Ectodermal cell (in vitro differentiated cells): ENCODE data around the gene DUSP9.
"Not testable (repeated sequence)": the region's sequence is repeated elsewhere in the genome, so short reads cannot be mapped to it uniquely, and the experiment has no call there.

Experiments
- H3K27ac ChIP-seq: 2 replicates; pipeline ENCODE4 v1.7.0; 2013; ENCODE audit warnings: mild to moderate bottlenecking, low read depth, low read length; ENCODE audit not compliant: insufficient read depth, poor library complexity, severe bottlenecking
- H3K27me3 ChIP-seq: 2 replicates; pipeline ENCODE4 v1.7.0; 2013; ENCODE audit warnings: mild to moderate bottlenecking, low read length; ENCODE audit not compliant: insufficient read depth, control insufficient read depth, poor library complexity, severe bottlenecking
- H3K36me3 ChIP-seq: one replicate; pipeline ENCODE4 v1.7.0; 2013; ENCODE audit warnings: low read length; ENCODE audit not compliant: control insufficient read depth, insufficient read depth
- H3K4me1 ChIP-seq: one replicate; pipeline ENCODE4 v1.7.0; 2013; ENCODE audit warnings: low read length; ENCODE audit not compliant: control insufficient read depth, insufficient read depth
- H3K4me3 ChIP-seq: 2 replicates; pipeline ENCODE4 v1.7.0; 2013; ENCODE audit warnings: low read depth, low read length, control low read depth; ENCODE audit not compliant: insufficient read depth
- H3K9me3 ChIP-seq: 2 replicates; pipeline ENCODE4 v1.7.0; 2013; ENCODE audit warnings: mild to moderate bottlenecking, low read length, moderate library complexity; ENCODE audit not compliant: control insufficient read depth
- WGBS, 2 experiments: methylation state at CpG; one replicate each; pipeline ENCODE4 v1.1.7; 2013; ENCODE audit warnings: missing lambda C conversion rate in 2 of 2; 5-methylcytosine and 5-hydroxymethylcytosine counted together

The DUSP9 gene

GRCh38 chrX:153688506-153688905, 41.5 kb downstream of the DUSP9 start:
- 0 to 1% methylated on average over 57 of the region's 57 CpGs for WGBS, 2 experiments
- Histone ChIP-seq H3K36me3 (no peaks in the 10 kb centered on the region), H3K4me1 (peaks cover 7% of the 10 kb centered on the region), H3K27ac (no peak overlapping the region), H3K9me3 (no peaks in the 10 kb centered on the region), H3K27me3 (no peaks in the 10 kb centered on the region), H3K4me3 (peak overlapping the region; percentile 47)

DNA sequence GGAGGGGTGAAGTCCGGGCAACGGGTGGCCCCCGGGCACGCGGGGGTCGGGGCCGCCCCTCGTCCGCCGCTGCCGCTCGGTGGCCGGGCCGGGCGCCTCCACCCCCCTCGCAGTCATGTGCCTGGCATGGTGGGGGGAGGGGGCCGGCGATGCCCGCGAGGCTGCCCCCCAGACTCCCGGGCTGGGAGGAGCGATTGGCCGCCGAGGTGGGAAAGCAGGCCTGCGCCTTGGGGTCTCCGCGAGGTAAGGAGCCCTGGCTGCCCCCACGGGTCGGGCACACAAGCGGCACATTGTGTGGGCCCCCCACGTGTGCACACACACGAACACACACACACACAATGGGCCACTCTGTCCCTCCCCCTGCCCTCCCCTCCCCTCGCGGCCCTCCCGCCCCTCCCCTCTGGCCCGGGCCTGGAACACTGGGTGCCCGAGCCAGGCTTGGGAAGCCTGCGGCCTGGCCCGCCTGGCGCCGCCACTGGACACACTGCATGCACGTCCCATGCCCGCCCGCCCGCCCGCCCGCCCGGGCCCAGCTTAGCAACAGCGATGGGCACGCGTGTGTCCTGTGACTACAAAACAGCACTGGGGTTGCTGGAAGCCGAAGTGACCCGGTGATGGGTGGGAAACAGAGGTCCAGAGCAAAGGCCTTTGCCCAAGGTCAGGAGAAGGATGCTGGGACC, 42.0 kb downstream of the DUSP9 start:
- peak overlapping the region; percentile 47 for H3K4me3 ChIP-seq
- H3K4me1 ChIP-seq: peaks cover 7% of the 10 kb centered on the region
- no peaks in the 10 kb centered on the region for H3K27me3 ChIP-seq
- H3K36me3 ChIP-seq: no peaks in the 10 kb centered on the region
- no peak overlapping the region for H3K27ac ChIP-seq
- H3K9me3 ChIP-seq: no peaks in the 10 kb centered on the region
- WGBS, 2 experiments: 2 to 4% methylated on average over 47 to 49 of the region's 53 CpGs

DNA sequence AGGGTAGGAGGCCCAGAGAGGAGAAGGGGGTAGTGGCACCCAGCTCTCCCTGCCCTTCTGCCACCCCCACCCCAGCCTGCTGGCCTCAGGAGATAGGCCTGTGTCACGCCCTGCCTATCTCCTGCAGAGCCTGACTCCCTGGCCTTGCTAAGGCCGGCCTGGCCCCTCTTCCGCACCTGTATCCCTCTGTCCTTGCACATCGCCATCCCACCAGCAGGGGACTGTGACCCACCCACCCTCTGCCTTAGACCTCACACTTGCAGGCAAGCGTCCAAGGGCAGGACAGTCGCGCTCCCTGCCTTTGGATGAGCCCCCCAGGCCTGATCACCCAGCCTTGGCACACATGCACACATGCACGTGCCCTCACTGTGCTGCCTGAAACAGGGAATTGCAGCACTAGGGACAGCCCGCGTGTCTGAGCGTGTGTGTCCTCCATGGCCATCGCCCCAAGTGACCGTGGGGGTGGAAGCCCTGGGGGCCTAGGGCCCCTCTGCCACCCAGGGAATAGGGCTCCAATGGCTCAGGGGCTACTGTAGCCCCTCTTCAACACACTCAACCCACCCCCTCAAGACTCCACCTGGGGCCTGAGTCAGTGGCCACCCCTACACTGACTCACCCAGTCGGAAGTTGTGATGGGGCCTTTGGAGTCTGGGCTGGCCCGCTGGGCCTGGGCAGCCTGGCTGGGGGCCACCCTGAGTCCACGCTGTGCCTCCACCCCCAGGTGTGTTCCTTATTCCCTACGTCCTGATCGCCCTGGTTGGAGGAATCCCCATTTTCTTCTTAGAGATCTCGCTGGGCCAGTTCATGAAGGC, 42.9 kb downstream of the DUSP9 start:
- no peaks in the 10 kb centered on the region for H3K36me3 ChIP-seq
- 68 to 73% methylated on average over 19 of the region's 19 CpGs for WGBS, 2 experiments
- H3K4me3 ChIP-seq: peak overlapping the region; percentile 47
- peaks cover 7% of the 10 kb centered on the region for H3K4me1 ChIP-seq
- no peaks in the 10 kb centered on the region for H3K27me3 ChIP-seq
- H3K27ac ChIP-seq: no peak overlapping the region
- H3K9me3 ChIP-seq: no peaks in the 10 kb centered on the region

GRCh38 chrX:153690466-153690865, 43.5 kb downstream of the DUSP9 start:
- H3K4me1 ChIP-seq: peaks cover 7% of the 10 kb centered on the region
- H3K27me3 ChIP-seq: no peaks in the 10 kb centered on the region
- WGBS, 2 experiments: 91 to 95% methylated on average over 13 to 14 of the region's 14 CpGs
- no peaks in the 10 kb centered on the region for H3K9me3 ChIP-seq
- peak overlapping the region; percentile 47 for H3K4me3 ChIP-seq
- no peaks in the 10 kb centered on the region for H3K36me3 ChIP-seq
- H3K27ac ChIP-seq: no peak overlapping the region

- not testable (repeated sequence) for H3K4me1 ChIP-seq, H3K27ac ChIP-seq, H3K36me3 ChIP-seq, H3K9me3 ChIP-seq, H3K27me3 ChIP-seq
- peak overlapping the region; percentile 47 for H3K4me3 ChIP-seq
- WGBS, 2 experiments: 89 to 91% methylated on average over 21 of the region's 21 CpGs
Measured at GRCh38 chrX:153691032-153691827, 44.2 kb downstream of the DUSP9 start.

DNA sequence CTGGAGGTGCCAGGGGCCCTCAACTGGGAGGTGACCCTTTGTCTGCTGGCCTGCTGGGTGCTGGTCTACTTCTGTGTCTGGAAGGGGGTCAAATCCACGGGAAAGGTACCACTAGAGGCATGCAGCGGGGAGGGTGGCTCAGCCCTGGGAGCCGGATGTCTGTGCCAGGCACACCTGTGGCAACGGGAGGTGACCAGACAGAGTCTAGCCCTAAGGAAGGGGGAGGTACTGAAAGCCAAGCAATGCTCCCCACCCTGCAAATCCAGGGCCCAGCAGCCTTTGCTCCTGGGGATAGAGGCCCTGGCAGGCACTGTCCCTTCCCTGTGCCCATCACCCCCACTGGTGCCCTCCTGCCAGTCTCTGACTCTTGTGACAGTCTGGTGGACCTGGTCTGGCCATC, 45.0 kb downstream of the DUSP9 start:
- H3K4me3 ChIP-seq: no peak overlapping the region
- no peaks in the 10 kb centered on the region for H3K4me1 ChIP-seq
- H3K27me3 ChIP-seq: no peaks in the 10 kb centered on the region
- H3K36me3 ChIP-seq: no peaks in the 10 kb centered on the region
- H3K27ac ChIP-seq: no peak overlapping the region
- WGBS, 2 experiments: 95% methylated on average over 4 of the region's 4 CpGs
- H3K9me3 ChIP-seq: no peaks in the 10 kb centered on the region

GRCh38 chrX:153692611-153693156, 45.7 kb downstream of the DUSP9 start:
- H3K27me3 ChIP-seq: no peaks in the 10 kb centered on the region
- no peaks in the 10 kb centered on the region for H3K4me1 ChIP-seq
- no peak overlapping the region for H3K27ac ChIP-seq
- H3K36me3 ChIP-seq: no peaks in the 10 kb centered on the region
- no peaks in the 10 kb centered on the region for H3K9me3 ChIP-seq
- H3K4me3 ChIP-seq: no peak overlapping the region
- WGBS, 2 experiments: 92% methylated on average over 24 of the region's 24 CpGs

- Histone ChIP-seq H3K4me3 (no peak overlapping the region), H3K27ac (no peak overlapping the region), H3K9me3 (no peaks in the 10 kb centered on the region), H3K36me3 (no peaks in the 10 kb centered on the region), H3K4me1 (no peaks in the 10 kb centered on the region), H3K27me3 (no peaks in the 10 kb centered on the region)
- 93 to 96% methylated on average over 31 of the region's 31 CpGs for WGBS, 2 experiments
Measured at GRCh38 chrX:153693216-153694086, 46.4 kb downstream of the DUSP9 start.

DNA sequence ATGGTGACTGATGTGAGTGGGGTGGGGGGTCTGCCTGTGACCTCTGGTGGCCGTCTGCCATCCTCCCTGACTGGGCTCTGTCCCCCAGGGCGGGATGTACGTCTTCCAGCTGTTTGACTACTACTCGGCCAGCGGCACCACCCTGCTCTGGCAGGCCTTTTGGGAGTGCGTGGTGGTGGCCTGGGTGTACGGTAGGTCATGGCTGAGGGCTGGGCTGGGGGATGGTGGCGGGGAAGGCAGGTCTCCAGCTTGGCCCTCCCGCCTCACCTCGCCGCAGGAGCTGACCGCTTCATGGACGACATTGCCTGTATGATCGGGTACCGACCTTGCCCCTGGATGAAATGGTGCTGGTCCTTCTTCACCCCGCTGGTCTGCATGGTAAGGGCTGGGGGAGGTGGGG, 47.3 kb downstream of the DUSP9 start:
- not testable (repeated sequence) for H3K27ac ChIP-seq

More for the DNA sequence above, 47.3 kb downstream of the DUSP9 start:
- not testable (repeated sequence) for H3K36me3 ChIP-seq, H3K9me3 ChIP-seq, H3K4me3 ChIP-seq, H3K4me1 ChIP-seq, H3K27me3 ChIP-seq
- WGBS, 2 experiments: 91 to 95% methylated on average over 15 to 16 of the region's 16 CpGs
